Caco-2 (cell line): ENCODE results near the gene LDLRAD1. TPM values are rescaled to one million over a fixed set of nuclear protein-coding genes. Genes with fewer than 3 reads are reported as not detected.

Source experiments
- BruUV-seq: library from RNA; stranded (reverse); fragments of 400-500 nt; replicated peaks from 2 replicates; lab custom pipeline; 2021; lab: Mats Ljungman, UMichigan
- CTCF ChIA-PET: fragments of 300-600 bp; sonication (Branson Sonifier 250); formaldehyde crosslinking; loops from one replicate; lab custom pipeline; 2022; ENCODE audit warnings: antibody characterized with exemption; lab: Charles Lee
- POLR2A ChIA-PET: fragments of 300-600 bp; sonication (Branson Sonifier 250); formaldehyde crosslinking; loops from one replicate; lab custom pipeline; 2022; ENCODE audit warnings: antibody characterized with exemption; lab: Charles Lee
- DNase-seq, 2 experiments: peaks; one replicate each; pipeline versions ENCODE4 v3.0.0 to v3.0.0-alpha.2; 2020 to 2022
- H3K27me3 ChIP-seq: replicated peaks from 2 replicates; pipeline ENCODE4 v1.6.0; 2011; ENCODE audit warnings: low read length; ENCODE audit not compliant: control insufficient read depth, insufficient read depth
- H3K36me3 ChIP-seq: 2 replicates; pipeline ENCODE4 v1.5.1; 2011; ENCODE audit warnings: low read length; ENCODE audit not compliant: control insufficient read depth, insufficient read depth
- H3K4me1 ChIP-seq: fragments of 250-450 bp; sonication (Bioruptor Pico); 2 replicates; pipeline ENCODE4 v1.5.1; 2020; ENCODE audit warnings: mild to moderate bottlenecking
- H3K4me3 ChIP-seq: 2 replicates; pipeline ENCODE4 v1.5.1; 2011; ENCODE audit warnings: low read depth, mild to moderate bottlenecking, control low read depth, low read length
- H3K9me3 ChIP-seq: fragments of 250-450 bp; sonication (Bioruptor Pico); 2 replicates; pipeline ENCODE4 v1.5.1; 2020; ENCODE audit warnings: mild to moderate bottlenecking, moderate library complexity
- H3K27ac Mint-ChIP-seq: one replicate; pipeline ENCODE4 v1.8.0; 2022; ENCODE audit warnings: mixed read lengths; ENCODE audit not compliant: unreplicated experiment
- H3K27me3 Mint-ChIP-seq: one replicate; pipeline ENCODE4 v1.8.0; 2022; ENCODE audit warnings: mixed read lengths; ENCODE audit not compliant: insufficient read depth, unreplicated experiment
- H3K36me3 Mint-ChIP-seq: one replicate; pipeline ENCODE4 v1.8.0; 2022; ENCODE audit warnings: mild to moderate bottlenecking, mixed read lengths; ENCODE audit not compliant: insufficient read depth, unreplicated experiment
- H3K4me1 Mint-ChIP-seq: one replicate; pipeline ENCODE4 v1.8.0; 2022; ENCODE audit warnings: low read depth, mixed read lengths; ENCODE audit not compliant: unreplicated experiment
- H3K4me3 Mint-ChIP-seq: one replicate; pipeline ENCODE4 v1.8.0; 2022; ENCODE audit warnings: mild to moderate bottlenecking, moderate library complexity, mixed read lengths; ENCODE audit not compliant: unreplicated experiment
- H3K9me3 Mint-ChIP-seq: one replicate; pipeline ENCODE4 v1.8.0; 2022; ENCODE audit warnings: mixed read lengths; ENCODE audit not compliant: unreplicated experiment
- CTCF ChIP-seq, 2 experiments: fragments of 200-600 bp in 1 of 2; IDR thresholded peaks; 1 replicate in 1 of 2; 2 replicates in 1 of 2; pipeline versions ENCODE4 v1.5.1 to v1.8.0; 2011 to 2022; ENCODE audit warnings: antibody characterized with exemption in 1 of 2, control low read depth in 1 of 2, inconsistent platforms in 1 of 2, low read depth in 1 of 2, low read length in 1 of 2, mild to moderate bottlenecking in 1 of 2, moderate library complexity in 1 of 2; ENCODE audit not compliant: insufficient read depth in 1 of 2, severe bottlenecking in 1 of 2, unreplicated experiment in 1 of 2
- intact Hi-C: fragments of 100-400 bp; cut with micrococcal nuclease; formaldehyde crosslinking; loops from one replicate; pipeline ENCODE4 v1.10.0; 2022; ENCODE audit not compliant: unreplicated experiment
- total RNA-seq: library from RNA; stranded (reverse); gene quantifications from 2 replicates; pipeline ENCODE4 v1.2.3, GENCODE V29; 2022

LDLRAD1 gene
- total RNA-seq, 1 experiment from 2014 or later: not detected

GRCh38 chr1:54046671-54047383 lies 28.8 kb upstream of the LDLRAD1 start:
- intact Hi-C loops: no loop called here
- no peaks in the 10 kb centered on the region for H3K4me1 ChIP-seq
- no peaks in the 10 kb centered on the region for H3K9me3 ChIP-seq
- Mint-ChIP-seq H3K9me3 (no peaks in the 10 kb centered on the region), H3K4me1 (no peaks in the 10 kb centered on the region), H3K4me3 (no peak overlapping the region), H3K27me3 (no peaks in the 10 kb centered on the region), H3K27ac (no peak overlapping the region), H3K36me3 (no peaks in the 10 kb centered on the region)
- H3K4me3 ChIP-seq: no peak overlapping the region
- no TSS peak for BruUV-seq
- CTCF ChIA-PET: no interaction called here
- TF ChIP-seq CTCF (IDR thresholded peaks at IDR 0.05; ENCODE audit: insufficient read depth in 1 of 2, low read depth in 1 of 2, low read length in 1 of 2, severe bottlenecking in 1 of 2, unreplicated experiment in 1 of 2): no peak
- no peaks in the 10 kb centered on the region for H3K36me3 ChIP-seq
- POLR2A ChIA-PET: no interaction called here
- no peaks in the 10 kb centered on the region for H3K27me3 ChIP-seq
- no peak for DNase-seq

- Histone ChIP-seq H3K36me3 (no peaks in the 10 kb centered on the region), H3K27me3 (no peaks in the 10 kb centered on the region), H3K4me1 (no peaks in the 10 kb centered on the region), H3K9me3 (no peaks in the 10 kb centered on the region), H3K4me3 (no peak overlapping the region)
- Mint-ChIP-seq H3K27me3 (no peaks in the 10 kb centered on the region), H3K4me3 (no peak overlapping the region), H3K9me3 (no peaks in the 10 kb centered on the region), H3K36me3 (no peaks in the 10 kb centered on the region), H3K4me1 (no peaks in the 10 kb centered on the region), H3K27ac (no peak overlapping the region)
- no peak for DNase-seq
- no peak for TF ChIP-seq CTCF (IDR thresholded peaks at IDR 0.05; ENCODE audit: insufficient read depth in 1 of 2, low read depth in 1 of 2, low read length in 1 of 2, severe bottlenecking in 1 of 2, unreplicated experiment in 1 of 2)
- intact Hi-C loops: no loop called here
- CTCF ChIA-PET: no interaction called here
- BruUV-seq: no TSS peak
- POLR2A ChIA-PET: no interaction called here
Observed at GRCh38 chr1:54045496-54045895, 27.5 kb upstream of the LDLRAD1 start.

DNA sequence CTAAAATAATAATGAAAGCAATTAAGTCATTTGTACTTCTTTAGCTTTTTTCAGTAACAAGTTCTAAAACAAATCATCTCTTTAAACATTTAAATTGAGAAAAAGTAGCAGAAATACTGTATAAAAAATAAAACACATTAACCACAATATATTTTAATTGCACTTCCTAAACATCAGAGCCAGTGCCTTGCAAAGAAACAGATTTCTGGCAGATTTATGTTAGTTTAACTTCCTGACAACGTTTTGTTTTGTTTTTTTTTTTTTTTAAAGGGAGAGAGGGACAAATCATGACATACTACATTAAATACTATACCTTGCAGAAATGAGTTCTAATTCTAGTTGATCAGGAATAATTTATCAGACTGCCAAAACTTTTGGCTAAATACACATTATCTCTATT lies 23.8 kb upstream of the LDLRAD1 start:
- Histone ChIP-seq H3K4me1 (no peaks in the 10 kb centered on the region), H3K36me3 (no peaks in the 10 kb centered on the region), H3K4me3 (no peak overlapping the region), H3K9me3 (no peaks in the 10 kb centered on the region), H3K27me3 (no peaks in the 10 kb centered on the region)
- Mint-ChIP-seq H3K27ac (no peak overlapping the region), H3K27me3 (no peaks in the 10 kb centered on the region), H3K9me3 (no peaks in the 10 kb centered on the region), H3K36me3 (no peaks in the 10 kb centered on the region), H3K4me1 (peaks cover 7% of the 10 kb centered on the region), H3K4me3 (no peak overlapping the region)
- CTCF ChIA-PET: no interaction called here
- intact Hi-C loops: no loop called here
- POLR2A ChIA-PET: no interaction called here
- no peak for DNase-seq
- TF ChIP-seq CTCF (IDR thresholded peaks at IDR 0.05; ENCODE audit: insufficient read depth in 1 of 2, low read depth in 1 of 2, low read length in 1 of 2, severe bottlenecking in 1 of 2, unreplicated experiment in 1 of 2): no peak
- BruUV-seq: no TSS peak
